Testis (tissue), 3 donors: ENCODE measurements around the gene GPC6. TPM values are rescaled to one million over a fixed set of nuclear protein-coding genes. Genes with fewer than 3 reads are reported as not detected.

ENCODE experiments used
- DNase-seq: peaks from one replicate; pipeline ENCODE4 v3.0.0-alpha.2; 2019
- H3K27ac ChIP-seq, 2 donors: fragments of 200-600 bp; sonication (generic); one replicate each; pipeline ENCODE4 v1.5.1; 2019
- H3K27me3 ChIP-seq: fragments of 200-600 bp; sonication (generic); one replicate; pipeline ENCODE4 v1.5.1; 2019
- H3K36me3 ChIP-seq: fragments of 200-600 bp; sonication (generic); one replicate; pipeline ENCODE4 v1.5.1; 2017; ENCODE audit warnings: low read depth; ENCODE audit errors: missing control alignments
- H3K4me1 ChIP-seq: fragments of 200-600 bp; sonication (generic); one replicate; pipeline ENCODE4 v1.5.1; 2019
- H3K4me3 ChIP-seq, 2 donors: fragments of 200-600 bp; sonication (generic); one replicate each; pipeline ENCODE4 v1.5.1; 2017 to 2019
- H3K9me3 ChIP-seq: fragments of 200-600 bp; sonication (generic); one replicate; pipeline ENCODE4 v1.5.1; 2017
- CTCF ChIP-seq, 3 experiments: fragments of 450-650 bp in 2 of 3; fragments of 200-600 bp in 1 of 3; sonication (generic) in 1 of 3; IDR thresholded peaks; one replicate each; pipeline ENCODE4 v1.5.1; 2016 to 2019; ENCODE audit warnings: antibody characterized with exemption in 3 of 3, mild to moderate bottlenecking in 2 of 3, moderate library complexity in 1 of 3
- POLR2A ChIP-seq: fragments of 450-650 bp; IDR thresholded peaks from one replicate; pipeline ENCODE4 v1.6.1; 2017; ENCODE audit warnings: antibody characterized with exemption, mild to moderate bottlenecking, moderate library complexity
- WGBS, 2 donors: methylation state at CpG; one replicate each; pipeline ENCODE4 v1.1.5; 2018; 5-methylcytosine and 5-hydroxymethylcytosine counted together
- intact Hi-C: fragments of 100-400 bp; cut with DNase I; formaldehyde crosslinking; loops from one replicate; pipeline ENCODE4 v1.15.1; 2023; ENCODE audit warnings: low total_unique reads
- polyA plus RNA-seq: library from polyadenylated mRNA; stranded (reverse); fragments of 350-450 nt; fragmentation: Illumina TruSeq; extraction: RNeasy Lipid Tissue Mini Kit (QIAGEN cat#74804); gene quantifications from one replicate; pipeline ENCODE4 v1.2.3, GENCODE V29; 2014; ENCODE audit warnings: low read depth, low replicate concordance; ENCODE audit not compliant: insufficient read depth
- total RNA-seq, 2 donors: library from RNA; depleted of rRNA; stranded (reverse); fragments of >200 nt; gene quantifications; one replicate each; pipeline ENCODE4 v1.2.3, GENCODE V29; 2016

Gene GPC6
- total and polyA plus RNA-seq, 3 donors from 2014 or later = 2.2 to 6.9 (median 4.3) TPM

GRCh38 chr13:94028650-94029049, 802.0 kb downstream of the GPC6 start:
- 40 to 94% methylated on average over 1 of the region's 1 CpG for WGBS, 2 donors
- H3K27ac ChIP-seq = no peak overlapping the region
- no peaks in the 10 kb centered on the region for H3K4me1 ChIP-seq
- H3K9me3 ChIP-seq = no peaks in the 10 kb centered on the region
- no peak overlapping the region for H3K4me3 ChIP-seq
- no peak for DNase-seq
- intact Hi-C loops = no loop called here
- no peaks in the 10 kb centered on the region for H3K27me3 ChIP-seq
- H3K36me3 ChIP-seq = no peaks in the 10 kb centered on the region
- no peak for TF ChIP-seq CTCF (IDR thresholded peaks at IDR 0.05)
- no peak for TF ChIP-seq POLR2A

- no peaks in the 10 kb centered on the region for H3K9me3 ChIP-seq
- 86% methylated on average over 14 of the region's 14 CpGs for WGBS, 2 donors
- no peak overlapping the region for H3K4me3 ChIP-seq
- DNase-seq = no peak
- H3K36me3 ChIP-seq = no peaks in the 10 kb centered on the region
- no peaks in the 10 kb centered on the region for H3K27me3 ChIP-seq
- no peaks in the 10 kb centered on the region for H3K4me1 ChIP-seq
- no peak overlapping the region for H3K27ac ChIP-seq
- TF ChIP-seq POLR2A = no peak
- no peak for TF ChIP-seq CTCF (IDR thresholded peaks at IDR 0.05)
- intact Hi-C loops = no loop called here
These were observed 804.0 kb downstream of the GPC6 start for GRCh38 chr13:94030415-94031119.

- no peaks in the 10 kb centered on the region for H3K4me1 ChIP-seq
- 69 to 71% methylated on average over 3 of the region's 3 CpGs for WGBS, 2 donors
- H3K9me3 ChIP-seq = no peaks in the 10 kb centered on the region
- no peaks in the 10 kb centered on the region for H3K27me3 ChIP-seq
- H3K27ac ChIP-seq = no peak overlapping the region
- H3K36me3 ChIP-seq = no peaks in the 10 kb centered on the region
- no peak overlapping the region for H3K4me3 ChIP-seq
- no peak for DNase-seq
- TF ChIP-seq CTCF (IDR thresholded peaks at IDR 0.05) (no peak), POLR2A (no peak)
- intact Hi-C loops = no loop called here
These were observed 805.0 kb downstream of the GPC6 start for GRCh38 chr13:94031609-94032008.

- no peak for DNase-seq
- Histone ChIP-seq H3K27ac (no peak overlapping the region), H3K36me3 (no peaks in the 10 kb centered on the region), H3K27me3 (no peaks in the 10 kb centered on the region), H3K9me3 (no peaks in the 10 kb centered on the region), H3K4me1 (no peaks in the 10 kb centered on the region), H3K4me3 (no peak overlapping the region)
- TF ChIP-seq CTCF (IDR thresholded peaks at IDR 0.05) (no peak), POLR2A (no peak)
- intact Hi-C loops = no loop called here
- WGBS, 2 donors = 49 to 69% methylated on average over 1 of the region's 1 CpG
These were observed 806.5 kb downstream of the GPC6 start for GRCh38 chr13:94033098-94033497.
